HUES6 (cell line): ENCODE results near the gene CFAP77.

Experiments used
- H3K27ac ChIP-seq: 2 replicates; pipeline ENCODE4 v1.7.0; 2013; ENCODE audit warnings: low read depth, mild to moderate bottlenecking, low read length, inconsistent platforms
- H3K27me3 ChIP-seq: 2 replicates; pipeline ENCODE4 v1.6.1; 2013; ENCODE audit warnings: low read length; ENCODE audit not compliant: control insufficient read depth, insufficient read depth
- H3K36me3 ChIP-seq: 2 replicates; pipeline ENCODE4 v1.6.1; 2013; ENCODE audit warnings: low read length; ENCODE audit not compliant: control insufficient read depth, insufficient read depth
- H3K4me1 ChIP-seq: 2 replicates; pipeline ENCODE4 v1.6.1; 2013; ENCODE audit warnings: low read length; ENCODE audit not compliant: control insufficient read depth, insufficient read depth
- H3K4me3 ChIP-seq: 2 replicates; pipeline ENCODE4 v1.5.1; 2013; ENCODE audit warnings: low read depth, low read length
- H3K9ac ChIP-seq: one replicate; pipeline ENCODE4 v1.6.1; 2013; ENCODE audit warnings: mild to moderate bottlenecking, low read length
- H3K9me3 ChIP-seq: 2 replicates; pipeline ENCODE4 v1.6.1; 2013; ENCODE audit warnings: low read depth, low read length; ENCODE audit not compliant: control insufficient read depth, insufficient read depth

CFAP77 gene

GRCh38 chr9:132381966-132382541 lies 28.0 kb upstream of the CFAP77 start:
- H3K27me3 ChIP-seq, result no peaks in the 10 kb centered on the region
- peaks cover 86% of the 10 kb centered on the region for H3K36me3 ChIP-seq
- H3K27ac ChIP-seq, result no peak overlapping the region
- peaks cover 16% of the 10 kb centered on the region for H3K9me3 ChIP-seq
- H3K4me3 ChIP-seq, result no peak overlapping the region
- no peak overlapping the region for H3K9ac ChIP-seq
- H3K4me1 ChIP-seq, result no peaks in the 10 kb centered on the region

- Histone ChIP-seq H3K9me3 (peaks cover 2% of the 10 kb centered on the region), H3K36me3 (peaks cover 86% of the 10 kb centered on the region), H3K27ac (no peak overlapping the region), H3K9ac (no peak overlapping the region), H3K4me1 (no peaks in the 10 kb centered on the region), H3K4me3 (no peak overlapping the region), H3K27me3 (no peaks in the 10 kb centered on the region)
Measured at GRCh38 chr9:132383462-132383883, 26.5 kb upstream of the CFAP77 start.

- Histone ChIP-seq H3K27ac (no peak overlapping the region), H3K27me3 (no peaks in the 10 kb centered on the region), H3K4me1 (no peaks in the 10 kb centered on the region), H3K9me3 (no peaks in the 10 kb centered on the region), H3K9ac (no peak overlapping the region), H3K36me3 (peaks cover 85% of the 10 kb centered on the region), H3K4me3 (no peak overlapping the region)
Measured at GRCh38 chr9:132384376-132384775, 25.6 kb upstream of the CFAP77 start.

GRCh38 chr9:132387133-132387532 lies 22.9 kb upstream of the CFAP77 start:
- H3K9ac ChIP-seq, result no peak overlapping the region
- no peak overlapping the region for H3K27ac ChIP-seq
- no peak overlapping the region for H3K4me3 ChIP-seq
- H3K36me3 ChIP-seq, result peaks cover 90% of the 10 kb centered on the region
- H3K4me1 ChIP-seq, result no peaks in the 10 kb centered on the region
- no peaks in the 10 kb centered on the region for H3K9me3 ChIP-seq
- H3K27me3 ChIP-seq, result no peaks in the 10 kb centered on the region

- no peak overlapping the region for H3K9ac ChIP-seq
- peaks cover 91% of the 10 kb centered on the region for H3K36me3 ChIP-seq
- no peak overlapping the region for H3K4me3 ChIP-seq
- H3K27me3 ChIP-seq, result no peaks in the 10 kb centered on the region
- H3K27ac ChIP-seq, result no peak overlapping the region
- H3K9me3 ChIP-seq, result no peaks in the 10 kb centered on the region
- no peaks in the 10 kb centered on the region for H3K4me1 ChIP-seq
Measured at GRCh38 chr9:132390966-132391365, 19.0 kb upstream of the CFAP77 start.

GRCh38 chr9:132391449-132391848 lies 18.6 kb upstream of the CFAP77 start:
- Histone ChIP-seq H3K27me3 (no peaks in the 10 kb centered on the region), H3K4me3 (no peak overlapping the region), H3K27ac (no peak overlapping the region), H3K4me1 (no peaks in the 10 kb centered on the region), H3K9ac (no peak overlapping the region), H3K36me3 (peaks cover 91% of the 10 kb centered on the region), H3K9me3 (no peaks in the 10 kb centered on the region)

- no peaks in the 10 kb centered on the region for H3K4me1 ChIP-seq
- no peaks in the 10 kb centered on the region for H3K27me3 ChIP-seq
- no peak overlapping the region for H3K4me3 ChIP-seq
- H3K27ac ChIP-seq, result no peak overlapping the region
- H3K36me3 ChIP-seq, result peaks cover 89% of the 10 kb centered on the region
- H3K9me3 ChIP-seq, result no peaks in the 10 kb centered on the region
- H3K9ac ChIP-seq, result no peak overlapping the region
Measured at GRCh38 chr9:132395560-132395959, 14.5 kb upstream of the CFAP77 start.

GRCh38 chr9:132401824-132402223 lies 8.2 kb upstream of the CFAP77 start:
- Histone ChIP-seq H3K4me3 (no peak overlapping the region), H3K27ac (no peak overlapping the region), H3K9ac (no peak overlapping the region), H3K27me3 (no peaks in the 10 kb centered on the region), H3K36me3 (peaks cover 61% of the 10 kb centered on the region), H3K9me3 (no peaks in the 10 kb centered on the region), H3K4me1 (peaks cover under 1% of the 10 kb centered on the region)

- H3K4me3 ChIP-seq, result no peak overlapping the region
- no peak overlapping the region for H3K9ac ChIP-seq
- H3K9me3 ChIP-seq, result no peaks in the 10 kb centered on the region
- H3K27me3 ChIP-seq, result peaks cover 11% of the 10 kb centered on the region
- H3K36me3 ChIP-seq, result peaks cover 39% of the 10 kb centered on the region
- H3K27ac ChIP-seq, result no peak overlapping the region
- H3K4me1 ChIP-seq, result peaks cover 6% of the 10 kb centered on the region
Measured at GRCh38 chr9:132404228-132404881, 5.7 kb upstream of the CFAP77 start.

GRCh38 chr9:132406554-132407122 lies 3.4 kb upstream of the CFAP77 start, which contains the start of gene TTF1:
Gene TTF1 (minus strand): TSS chr9:132406840. CDS start chr9:132402821, 4,019 bp downstream.
- Histone ChIP-seq H3K27ac (no peak within 1 kb of the TSS; the same call in 1 of the 2 replicates), H3K27me3 (peaks cover 33% of the 10 kb centered on the region), H3K9me3 (no peaks in the 10 kb centered on the region), H3K36me3 (peaks cover 19% of the 10 kb centered on the region), H3K4me1 (peaks cover 17% of the 10 kb centered on the region), H3K9ac (peak within 1 kb of the TSS; percentile 78), H3K4me3 (peak within 1 kb of the TSS; percentile 77)

- Histone ChIP-seq H3K9ac (no peak overlapping the region), H3K4me1 (peaks cover 18% of the 10 kb centered on the region)
Measured at GRCh38 chr9:132407196-132407595, 2.8 kb upstream of the CFAP77 start.

More at GRCh38 chr9:132407196-132407595, 2.8 kb upstream of the CFAP77 start:
- Histone ChIP-seq H3K36me3 (peaks cover 13% of the 10 kb centered on the region), H3K9me3 (no peaks in the 10 kb centered on the region), H3K27me3 (peaks cover 37% of the 10 kb centered on the region), H3K4me3 (peak overlapping the region; percentile 77), H3K27ac (no peak overlapping the region)
